HG02678 (cell line): ENCODE measurements around the gene CAPN1.

Experiments
- ATAC-seq: cut with Tn5 transposase; IDR thresholded peaks from one replicate; pipeline ENCODE4 v1.9.1; 2021; ENCODE audit warnings: mild to moderate bottlenecking, moderate library complexity; ENCODE audit not compliant: unreplicated experiment

CAPN1 gene

GRCh38 chr11:65254724-65255123 lies 73.0 kb downstream of the CAPN1 start:
- ATAC-seq: no peak

GRCh38 chr11:65258988-65259387 lies 77.3 kb downstream of the CAPN1 start:
- ATAC-seq: no peak

- ATAC-seq: no peak
Observed at GRCh38 chr11:65260302-65260701, 78.6 kb downstream of the CAPN1 start.

GRCh38 chr11:65260756-65261590 lies 79.2 kb downstream of the CAPN1 start:
- peak; percentile 20 for ATAC-seq
